GM23338 (cell line): ENCODE measurements around the gene PUDP. TPM values are rescaled to one million over a fixed set of nuclear protein-coding genes. Genes with fewer than 3 reads are reported as not detected.

ENCODE experiments used
- ATAC-seq: fragments of 200-7000 bp; cut with Tn5 transposase; 3 replicates; pipeline ENCODE4 v1.9.1; 2020
- DNase-seq: peaks from one replicate; pipeline ENCODE4 v3.0.0-alpha.2; 2015; ENCODE audit warnings: low spot score
- H2AFZ ChIP-seq: fragments of 200-600 bp; sonication (generic); 2 replicates; pipeline ENCODE4 v1.8.0; 2016; ENCODE audit warnings: antibody characterized with exemption, mild to moderate bottlenecking, moderate library complexity
- H3F3A ChIP-seq: fragments of 200-600 bp; sonication (generic); replicated peaks from 2 replicates; pipeline ENCODE4 v1.8.0; 2017; ENCODE audit warnings: antibody characterized with exemption, mixed run types, low read depth
- H3K27ac ChIP-seq: fragments of 200-600 bp; sonication (generic); 2 replicates; pipeline ENCODE4 v1.6.1; 2016; ENCODE audit warnings: low read depth
- H3K27me3 ChIP-seq: fragments of 200-600 bp; sonication (generic); 2 replicates; pipeline ENCODE4 v1.8.0; 2016; ENCODE audit warnings: mild to moderate bottlenecking, mixed run types, moderate library complexity; ENCODE audit not compliant: insufficient read depth
- H3K36me3 ChIP-seq: fragments of 200-600 bp; sonication (generic); 2 replicates; pipeline ENCODE4 v1.8.0; 2016; ENCODE audit warnings: mild to moderate bottlenecking; ENCODE audit not compliant: insufficient read depth
- H3K4me1 ChIP-seq: fragments of 200-600 bp; sonication (generic); 2 replicates; pipeline ENCODE4 v1.8.0; 2016; ENCODE audit warnings: mild to moderate bottlenecking, moderate library complexity; ENCODE audit not compliant: insufficient read depth
- H3K4me2 ChIP-seq: fragments of 200-600 bp; sonication (generic); 2 replicates; pipeline ENCODE4 v1.7.1; 2017; ENCODE audit warnings: mixed run types
- H3K4me3 ChIP-seq: fragments of 200-600 bp; sonication (generic); 2 replicates; pipeline ENCODE4 v1.6.1; 2016; ENCODE audit warnings: mixed run types
- H3K79me2 ChIP-seq: fragments of 200-600 bp; sonication (generic); replicated peaks from 2 replicates; pipeline ENCODE4 v1.8.0; 2017; ENCODE audit warnings: mild to moderate bottlenecking; ENCODE audit not compliant: insufficient read depth
- H3K9me2 ChIP-seq: fragments of 200-600 bp; sonication (generic); 2 replicates; pipeline ENCODE4 v1.8.0; 2017; ENCODE audit not compliant: insufficient read depth
- H4K20me1 ChIP-seq: fragments of 200-600 bp; sonication (generic); replicated peaks from 2 replicates; pipeline ENCODE4 v1.8.0; 2017; ENCODE audit warnings: mild to moderate bottlenecking; ENCODE audit not compliant: insufficient read depth
- H3K27ac Mint-ChIP-seq: 2 replicates; pipeline ENCODE4 v1.8.0; 2020; ENCODE audit warnings: inconsistent platforms, mild to moderate bottlenecking, moderate library complexity, mixed read lengths
- H3K27me3 Mint-ChIP-seq: 3 replicates; pipeline ENCODE4 v1.8.0; 2022; ENCODE audit warnings: low read depth, mild to moderate bottlenecking, moderate library complexity, mixed read lengths, inconsistent platforms; ENCODE audit not compliant: insufficient read depth, poor library complexity
- H3K36me3 Mint-ChIP-seq: 3 replicates; pipeline ENCODE4 v1.8.0; 2021; ENCODE audit warnings: low read depth, mild to moderate bottlenecking, inconsistent platforms, moderate library complexity, mixed read lengths
- H3K4me1 Mint-ChIP-seq: 3 replicates; pipeline ENCODE4 v1.8.0; 2020; ENCODE audit warnings: mild to moderate bottlenecking, inconsistent platforms, mixed read lengths
- H3K4me3 Mint-ChIP-seq: 3 replicates; pipeline ENCODE4 v1.8.0; 2021; ENCODE audit warnings: moderate library complexity, mild to moderate bottlenecking, inconsistent platforms, mixed read lengths
- H3K9me3 Mint-ChIP-seq: 3 replicates; pipeline ENCODE4 v1.8.0; 2020; ENCODE audit warnings: moderate library complexity, mild to moderate bottlenecking, inconsistent platforms, mixed read lengths
- CTCF ChIP-seq, 2 experiments: fragments of 200-600 bp in 1 of 2; sonication (generic) in 1 of 2; conservative IDR thresholded peaks; 2 replicates each; pipeline versions ENCODE4 v1.5.1 to v1.6.1; 2016 to 2017; ENCODE audit warnings: antibody characterized with exemption in 2 of 2, low read depth in 2 of 2, mild to moderate bottlenecking in 2 of 2, moderate library complexity in 1 of 2
- ETS1 ChIP-seq: IDR thresholded peaks from 2 replicates; pipeline ENCODE4 v1.6.1; 2016; ENCODE audit warnings: antibody characterized with exemption
- EZH2 ChIP-seq: fragments of 200-600 bp; sonication (generic); IDR thresholded peaks from one replicate; pipeline ENCODE4 v1.8.0; 2017; ENCODE audit warnings: antibody characterized with exemption, mild to moderate bottlenecking, low read depth; ENCODE audit not compliant: unreplicated experiment
- EZH2phosphoT487 ChIP-seq: fragments of 200-600 bp; sonication (generic); IDR thresholded peaks from one replicate; pipeline ENCODE4 v1.8.1; 2018; ENCODE audit warnings: antibody characterized with exemption; ENCODE audit not compliant: unreplicated experiment
- JUNB ChIP-seq: IDR thresholded peaks from one replicate; pipeline ENCODE4 v1.6.1; 2016; ENCODE audit warnings: antibody characterized with exemption; ENCODE audit not compliant: unreplicated experiment
- NANOG ChIP-seq: IDR thresholded peaks from 2 replicates; pipeline ENCODE4 v1.6.1; 2016; ENCODE audit warnings: antibody characterized with exemption, borderline replicate concordance
- STAT1 ChIP-seq: IDR thresholded peaks from one replicate; pipeline ENCODE4 v1.6.1; 2016; ENCODE audit warnings: antibody characterized with exemption; ENCODE audit not compliant: unreplicated experiment
- ZNF331 ChIP-seq: fragments of 250-450 bp; sonication (Bioruptor Pico); IDR thresholded peaks from 2 replicates; pipeline ENCODE4 v1.5.0; 2020; ENCODE audit warnings: low read depth, mild to moderate bottlenecking, moderate library complexity
- ZNF462 ChIP-seq: fragments of 250-450 bp; sonication (Bioruptor Pico); IDR thresholded peaks from 2 replicates; pipeline ENCODE4 v1.5.0; 2020; ENCODE audit warnings: mild to moderate bottlenecking, moderate library complexity
- polyA plus RNA-seq: library from polyadenylated mRNA; unstranded; fragments of >200 nt; fragmentation: Nextera tagmentation; extraction: Ambion mirVana; gene quantifications from 2 replicates; pipeline ENCODE4 v1.2.1, GENCODE V29; 2016
- total RNA-seq: library from RNA; depleted of rRNA; stranded (reverse); fragments of >200 nt; shearing (Covaris generic); gene quantifications from 2 replicates; pipeline ENCODE4 v1.2.3, GENCODE V29; 2014

Gene PUDP
- total and polyA plus RNA-seq, 2 experiments from 2014 or later = 17.2 to 22.4 TPM

- peaks cover 23% of the 10 kb centered on the region for H3K79me2 ChIP-seq
Observed at GRCh38 chrX:7146703-7147412, 1.1 kb downstream of the PUDP start.

More at GRCh38 chrX:7146703-7147412, 1.1 kb downstream of the PUDP start:
- Histone ChIP-seq H3K27ac (no peak overlapping the region), H3K27me3 (no peaks in the 10 kb centered on the region), H3K36me3 (no peaks in the 10 kb centered on the region), H3K4me3 (peak overlapping the region; percentile 84), H3F3A (no peaks in the 10 kb centered on the region), H3K4me1 (no peaks in the 10 kb centered on the region), H3K4me2 (peak overlapping the region; percentile 78), H3K9me2 (no peaks in the 10 kb centered on the region), H2AFZ (no peak overlapping the region), H4K20me1 (no peaks in the 10 kb centered on the region)
- TF ChIP-seq ETS1 = no peak
- no peak for TF ChIP-seq JUNB
- no peak for TF ChIP-seq CTCF (conservative IDR thresholded peaks at IDR 0.05; ENCODE audit: low read depth in 2 of 2)
- no peak for TF ChIP-seq ZNF331 (CRISPR knock-in tag)
- no peak for TF ChIP-seq STAT1
- TF ChIP-seq EZH2 = no peak
- no peak for TF ChIP-seq ZNF462 (CRISPR knock-in tag)
- no peak for TF ChIP-seq NANOG
- TF ChIP-seq EZH2phosphoT487 = no peak
- ATAC-seq = peak; percentile 11; the same call in 2 of the 3 replicates
- H3K9me3 Mint-ChIP-seq = no peaks in the 10 kb centered on the region
- no peaks in the 10 kb centered on the region; the same call in 2 of the 3 replicates for H3K36me3 Mint-ChIP-seq
- no peak overlapping the region for H3K27ac Mint-ChIP-seq
- H3K4me3 Mint-ChIP-seq = peak overlapping the region; percentile 76
- no peak for DNase-seq
- H3K27me3 Mint-ChIP-seq = peaks cover 6% of the 10 kb centered on the region
- peaks cover 5% of the 10 kb centered on the region for H3K4me1 Mint-ChIP-seq
